ENCODE measurements around the gene SYTL3. TPM values are rescaled to one million over a fixed set of nuclear protein-coding genes. Genes with fewer than 3 reads are reported as not detected.

SYTL3 gene
- total RNA-seq, 1 experiment from 2014 or later: 1.5 TPM

DNA sequence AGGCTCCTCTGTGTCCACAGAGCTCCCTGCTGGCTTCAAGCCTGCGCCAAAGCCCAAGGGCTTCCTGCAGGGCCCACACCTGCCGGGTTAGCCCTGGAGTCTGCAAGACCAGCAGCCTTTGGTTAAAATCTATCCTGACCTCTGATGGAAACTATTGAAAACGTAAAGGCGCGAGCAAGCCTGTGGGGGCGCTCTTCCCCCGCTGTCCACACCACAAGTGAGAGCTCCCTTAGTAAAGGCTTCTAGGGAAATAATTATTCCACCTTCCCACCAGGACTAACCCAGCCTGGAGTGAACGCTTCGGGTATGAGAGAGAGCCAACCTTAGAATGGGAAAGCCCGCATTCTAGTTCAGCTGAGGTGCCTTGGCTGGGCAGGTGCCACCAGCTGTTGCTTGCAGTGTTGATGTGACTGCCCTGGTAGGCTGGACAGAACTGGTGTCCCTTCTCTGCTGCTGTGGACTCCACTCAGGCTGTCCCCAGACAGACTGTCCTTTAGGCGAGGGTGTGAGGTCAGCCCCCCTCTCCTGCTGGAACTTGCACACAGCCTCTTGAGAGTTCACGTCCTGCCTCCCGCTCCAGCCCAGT, 68.7 kb downstream of the SYTL3 start:
- peak; percentile 65 for DNase-seq (ENCODE audit: low read depth)

DNA sequence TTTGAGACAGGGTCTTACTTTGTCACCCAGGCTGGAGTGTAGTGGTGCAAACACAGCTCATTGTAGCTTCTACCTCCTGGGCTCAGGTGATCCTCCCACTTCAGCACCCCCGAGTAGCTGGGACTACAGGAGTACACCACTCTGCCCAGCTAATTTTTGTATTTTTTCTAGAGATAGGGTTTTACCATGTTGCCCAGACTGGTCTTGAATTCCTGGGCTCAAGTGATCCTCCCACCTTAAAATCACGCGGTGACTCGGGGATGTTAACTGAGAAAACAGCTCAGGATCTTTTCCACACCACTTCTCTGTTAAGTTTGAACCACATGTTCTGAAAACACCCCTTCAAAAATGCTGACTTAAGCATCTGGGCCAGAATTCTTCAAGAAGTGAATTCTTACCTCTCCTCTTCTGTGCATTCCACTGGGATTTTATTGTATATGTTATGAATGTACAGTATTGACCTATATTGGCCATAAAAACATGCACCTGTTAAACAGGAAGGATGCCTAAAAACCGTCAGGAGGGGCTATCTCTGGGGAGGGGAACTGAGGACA, 72.4 kb downstream of the SYTL3 start:
- no peak for DNase-seq (ENCODE audit: low read depth)

DNA sequence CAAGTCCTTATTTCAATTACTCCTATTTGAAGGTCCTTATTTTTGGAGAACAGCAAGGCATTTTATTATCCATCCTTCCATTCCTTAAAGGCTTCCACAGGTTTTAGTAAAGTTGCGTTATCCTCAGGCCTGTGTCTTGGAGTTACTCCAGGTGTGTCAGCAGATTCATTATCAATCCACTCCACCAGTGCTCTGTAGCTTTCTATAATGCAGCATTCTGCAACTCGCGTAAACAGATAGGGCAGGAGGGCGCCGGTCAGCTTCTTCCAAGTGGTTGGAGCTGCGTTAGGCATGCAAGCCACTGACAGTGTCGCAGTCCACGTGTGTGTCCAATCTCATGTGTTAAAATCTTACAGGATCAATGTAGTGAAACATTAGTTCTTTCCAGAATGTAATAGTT, 75.8 kb downstream of the SYTL3 start:
- DNase-seq (ENCODE audit: low read depth): no peak

DNA sequence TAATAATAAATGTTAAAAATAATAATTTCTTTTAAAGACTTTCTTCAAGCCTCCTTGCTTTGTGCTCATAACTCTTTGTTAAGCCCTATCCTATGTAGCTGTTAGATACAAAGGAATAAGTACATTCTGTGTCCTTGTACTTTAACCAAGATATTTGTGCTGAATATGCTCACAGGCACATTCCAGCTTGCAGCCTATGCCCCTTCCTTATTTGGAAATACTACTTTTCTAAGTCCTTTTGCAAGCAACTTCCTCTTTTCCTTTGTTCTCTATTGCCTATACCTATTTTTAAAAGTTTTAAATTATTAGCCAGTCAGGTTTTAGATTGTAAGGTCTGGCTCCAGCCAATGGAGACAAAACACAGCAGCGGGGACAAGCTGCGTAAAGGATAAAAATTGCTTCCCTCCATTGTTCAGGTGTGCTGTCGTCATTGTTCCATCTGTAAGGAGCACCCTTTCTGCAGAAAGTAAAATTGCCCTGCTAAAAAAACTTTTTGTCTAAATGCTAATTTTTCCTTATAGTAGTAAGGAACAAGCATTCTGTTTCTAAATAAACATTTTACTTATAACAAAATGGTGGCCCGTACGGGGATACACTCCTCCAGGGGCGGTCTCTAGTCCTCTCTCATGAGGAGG, 80.2 kb downstream of the SYTL3 start:
- DNase-seq (ENCODE audit: low read depth): no peak

- DNase-seq (ENCODE audit: low read depth): no peak
Observed at GRCh38 chr6:158730541-158730907, 80.7 kb downstream of the SYTL3 start.

- DNase-seq (ENCODE audit: low read depth): no peak
Observed at GRCh38 chr6:158735009-158735408, 85.2 kb downstream of the SYTL3 start.

- no peak for DNase-seq (ENCODE audit: low read depth)
Observed at GRCh38 chr6:158737082-158737709, 87.3 kb downstream of the SYTL3 start.

DNA sequence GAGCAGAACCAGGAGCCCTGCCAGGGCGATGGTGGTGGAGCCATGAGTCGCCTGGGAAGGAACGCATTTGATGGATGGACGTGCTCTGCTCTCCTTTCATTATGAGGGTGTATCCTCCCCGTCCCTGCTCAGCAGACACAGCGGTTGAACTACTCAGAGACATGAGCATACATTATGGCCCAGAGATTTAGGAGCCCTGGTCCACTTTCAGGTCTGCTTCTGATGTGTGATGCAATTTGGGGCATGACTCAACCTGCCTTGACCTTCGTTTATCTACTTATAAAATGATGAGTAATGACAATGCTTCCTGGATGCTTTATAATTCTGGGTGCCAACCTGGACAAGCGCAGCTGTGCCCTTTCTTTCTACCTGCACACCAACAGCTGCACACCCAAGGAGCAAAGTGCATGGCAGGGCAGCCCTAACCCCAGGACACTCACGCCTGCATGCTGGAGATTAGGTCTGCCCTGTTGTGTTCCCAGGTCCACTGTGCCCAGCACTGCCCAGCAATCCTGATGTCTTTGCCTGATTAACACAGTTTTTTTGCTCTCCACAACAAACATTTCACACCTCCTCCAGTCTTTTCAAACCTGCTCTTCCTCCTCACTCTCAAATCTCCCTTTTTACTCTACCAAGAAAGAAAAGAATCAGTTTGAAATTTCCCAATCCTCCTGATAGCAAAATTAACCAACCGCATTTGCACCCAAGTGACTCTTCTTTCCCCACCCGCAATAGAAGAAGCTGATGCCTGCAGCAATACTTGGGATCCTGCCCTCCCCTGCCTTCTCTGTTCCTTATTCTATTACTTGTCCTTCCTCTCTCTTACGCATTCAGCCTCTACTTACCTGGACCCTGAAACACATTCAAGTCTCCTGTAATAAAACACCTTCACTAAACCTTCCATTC, 88.1 kb downstream of the SYTL3 start:
- peak; percentile 69 for DNase-seq (ENCODE audit: low read depth)

- DNase-seq (ENCODE audit: low read depth): no peak
Observed at GRCh38 chr6:158739673-158740072, 89.8 kb downstream of the SYTL3 start.

DNA sequence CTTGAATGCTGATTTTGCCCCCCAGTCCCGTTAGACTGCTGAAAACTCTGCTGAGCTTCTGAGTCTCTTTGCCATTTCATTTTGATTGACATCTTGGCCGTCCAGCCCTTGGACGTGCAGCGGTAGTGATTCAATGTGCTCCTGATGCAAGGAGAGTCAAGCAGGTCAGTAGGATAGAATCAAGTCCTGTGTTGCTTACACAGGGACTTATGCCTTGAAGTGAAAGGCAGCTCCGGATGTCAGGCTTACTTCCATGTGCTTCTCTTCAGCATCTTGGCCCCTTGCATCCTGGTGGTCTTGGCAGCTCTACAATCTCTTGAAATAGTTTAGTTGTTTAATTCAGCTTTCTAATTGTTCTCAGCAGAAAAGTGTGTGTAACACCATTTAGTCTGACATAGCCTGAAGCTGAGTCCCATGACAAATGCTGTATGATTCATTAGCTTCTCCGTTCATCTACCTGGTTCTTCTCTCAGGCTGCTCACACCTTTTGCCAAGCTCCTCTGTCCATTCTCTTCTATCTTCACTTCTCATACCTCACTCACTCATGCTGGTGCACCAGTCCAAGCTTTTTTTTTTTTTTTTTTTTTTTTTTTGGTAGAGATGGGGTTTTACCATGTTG, 93.3 kb downstream of the SYTL3 start:
- no peak for DNase-seq (ENCODE audit: low read depth)

- no peak for DNase-seq (ENCODE audit: low read depth)
Observed at GRCh38 chr6:158744986-158745430, 95.2 kb downstream of the SYTL3 start.

DNA sequence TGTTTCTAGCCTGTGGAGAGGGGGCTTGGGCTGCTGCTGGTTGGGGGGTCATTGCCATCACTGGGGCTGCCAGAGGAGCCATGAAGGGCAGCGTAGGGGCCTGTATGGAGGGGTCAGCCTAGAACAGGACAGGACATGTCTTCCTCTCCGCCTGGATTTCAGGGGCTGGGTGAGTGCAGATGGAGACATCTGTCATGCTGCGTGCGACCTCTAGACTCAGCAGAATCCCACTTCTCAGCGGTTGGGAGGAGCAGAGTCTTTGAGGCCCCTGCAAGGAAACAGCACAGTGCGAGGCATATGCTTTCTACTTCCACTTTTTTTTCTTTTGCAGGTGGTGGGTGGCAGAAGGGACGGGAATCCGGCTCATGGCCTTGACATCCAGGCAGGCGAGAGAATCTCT, 101.4 kb downstream of the SYTL3 start:
- no peak for DNase-seq (ENCODE audit: low read depth)

GRCh38 chr6:158751921-158752320, 102.1 kb downstream of the SYTL3 start:
- no peak for DNase-seq (ENCODE audit: low read depth)

DNA sequence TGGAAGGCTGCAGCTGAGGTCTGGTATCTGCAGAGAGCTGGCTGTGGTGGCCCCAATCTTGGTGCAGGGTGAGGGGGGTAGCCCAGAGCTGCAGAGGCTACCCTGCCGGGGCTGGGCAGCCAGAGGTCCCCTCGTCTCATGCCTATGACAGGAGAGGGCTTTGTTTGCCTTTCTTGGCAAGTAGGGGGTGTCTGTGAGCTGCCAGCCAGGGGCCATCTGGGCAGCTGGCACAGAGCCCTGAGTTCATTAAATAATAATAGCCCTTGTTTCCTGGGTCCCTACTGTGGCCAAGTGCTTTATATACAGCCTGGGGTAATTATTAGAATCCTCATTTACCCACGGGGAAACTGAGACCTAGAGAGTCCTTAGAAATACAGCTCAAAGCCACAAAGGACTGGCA, 102.8 kb downstream of the SYTL3 start:
- DNase-seq (ENCODE audit: low read depth): no peak

- DNase-seq (ENCODE audit: low read depth): no peak
Observed at GRCh38 chr6:158753811-158754210, 104.0 kb downstream of the SYTL3 start.

DNA sequence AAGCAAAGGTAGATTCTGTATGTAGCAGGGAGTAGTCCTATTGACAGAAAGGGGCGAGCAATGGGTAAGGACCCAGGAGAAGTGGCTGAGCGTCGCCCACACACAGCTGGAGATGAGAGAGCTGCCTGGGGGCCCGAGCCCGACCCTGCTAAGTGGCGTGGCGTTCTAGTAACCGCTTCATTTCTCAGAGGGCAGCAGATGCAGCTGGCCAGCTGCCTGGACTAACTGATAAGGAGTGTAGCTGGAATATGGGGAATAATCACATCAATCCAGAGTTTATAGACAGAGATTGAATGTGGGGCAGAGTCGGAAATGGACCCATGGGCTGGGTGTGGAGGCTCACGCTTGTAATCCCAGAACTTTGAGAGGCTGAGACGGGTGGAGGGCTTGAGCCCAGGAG, 104.9 kb downstream of the SYTL3 start:
- DNase-seq (ENCODE audit: low read depth): no peak

- DNase-seq (ENCODE audit: low read depth): no peak
Observed at GRCh38 chr6:158755636-158756035, 105.8 kb downstream of the SYTL3 start.

- DNase-seq (ENCODE audit: low read depth): no peak
Observed at GRCh38 chr6:158756126-158756525, 106.3 kb downstream of the SYTL3 start.

GRCh38 chr6:158756977-158757752, 107.3 kb downstream of the SYTL3 start:
- DNase-seq (ENCODE audit: low read depth): no peak

- no peak for DNase-seq (ENCODE audit: low read depth)
Observed at GRCh38 chr6:158757753-158758090, 107.9 kb downstream of the SYTL3 start.

DNA sequence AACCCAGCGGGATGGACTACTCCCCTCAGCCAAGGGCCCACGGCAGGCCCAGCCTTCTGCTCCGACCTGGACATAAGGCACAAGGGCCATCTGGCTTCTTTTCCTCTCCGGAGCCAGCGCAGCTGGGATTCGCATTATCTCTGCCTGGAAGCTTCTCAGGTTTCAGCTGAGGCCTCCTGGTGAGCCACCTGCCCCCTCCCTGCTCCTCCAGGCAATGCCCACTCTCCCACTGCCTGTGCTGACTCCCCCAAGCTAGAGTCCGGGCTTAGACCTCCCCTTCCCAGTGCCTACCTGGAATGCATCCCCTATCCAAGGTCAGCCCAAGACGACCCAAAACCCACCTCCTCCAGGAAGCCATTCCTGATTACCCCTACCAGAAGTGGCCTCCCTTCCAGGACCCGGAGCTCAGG, 108.6 kb downstream of the SYTL3 start:
- peak; percentile 53 for DNase-seq (ENCODE audit: low read depth)
